GM06990 (cell line): ENCODE measurements around the gene VSX1.

ENCODE experiments used
- DNase-seq: peaks from one replicate; pipeline ENCODE4 v3.0.0-alpha.2; 2011; ENCODE audit not compliant: insufficient read length; ENCODE audit errors: extremely low read depth
- H3K27me3 ChIP-seq: replicated peaks from 2 replicates; pipeline ENCODE4 v1.6.0; 2011; ENCODE audit warnings: low read length; ENCODE audit not compliant: control insufficient read depth, insufficient read depth
- H3K36me3 ChIP-seq: 2 replicates; pipeline ENCODE4 v1.5.1; 2011; ENCODE audit warnings: low read length; ENCODE audit not compliant: control insufficient read depth, insufficient read depth
- H3K4me3 ChIP-seq: replicated peaks from 2 replicates; pipeline ENCODE4 v1.5.1; 2011; ENCODE audit warnings: low read depth, mild to moderate bottlenecking, control low read depth, low read length
- CTCF ChIP-seq: IDR thresholded peaks from 2 replicates; pipeline ENCODE4 v1.5.1; 2011; ENCODE audit warnings: low read length, control low read depth, mild to moderate bottlenecking, inconsistent platforms; ENCODE audit not compliant: insufficient read depth, poor library complexity, severe bottlenecking

Gene VSX1

DNA sequence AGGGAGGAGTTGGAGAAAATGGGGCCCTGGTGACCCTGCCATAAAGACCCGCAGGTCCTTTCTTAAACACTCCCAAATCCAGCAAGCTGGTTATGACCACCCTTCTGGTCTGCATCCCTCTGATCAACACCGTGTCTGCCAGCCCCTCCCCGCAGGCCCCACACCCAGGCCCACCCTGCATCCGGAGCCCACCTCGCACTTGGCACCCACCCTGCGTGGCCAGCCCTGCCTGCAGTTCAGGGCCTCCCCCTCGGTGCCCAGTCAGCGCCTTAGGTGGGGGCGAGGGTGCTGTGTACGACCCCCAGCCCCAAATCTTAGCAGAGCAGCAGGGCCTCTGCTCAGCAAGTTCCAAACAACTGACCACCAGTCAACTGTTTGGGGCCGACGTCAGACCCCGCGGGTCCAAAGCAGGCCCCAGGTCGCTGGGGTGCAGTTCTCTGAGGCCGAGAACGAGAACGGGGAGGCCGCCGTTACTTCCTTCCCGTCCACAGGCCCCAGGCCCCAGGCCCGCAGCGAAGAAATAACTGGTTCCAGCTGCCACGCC is 25.2 kb downstream of the VSX1 start:
- Histone ChIP-seq H3K4me3 (peak overlapping the region; percentile 82), H3K27me3 (no peaks in the 10 kb centered on the region)
- TF ChIP-seq CTCF = no peak

GRCh38 chr20:25055711-25056495 is 26.0 kb downstream of the VSX1 start:
- no peaks in the 10 kb centered on the region for H3K36me3 ChIP-seq
- no peak for DNase-seq
- no peaks in the 10 kb centered on the region for H3K27me3 ChIP-seq
- peak overlapping the region; percentile 82; the same call in 1 of the 2 replicates for H3K4me3 ChIP-seq
- no peak for TF ChIP-seq CTCF

More for the DNA sequence above, 25.2 kb downstream of the VSX1 start:
- H3K36me3 ChIP-seq = no peaks in the 10 kb centered on the region
- DNase-seq = no peak

GRCh38 chr20:25054995-25055629 is 26.8 kb downstream of the VSX1 start:
- no peaks in the 10 kb centered on the region for H3K27me3 ChIP-seq
- no peak for DNase-seq
- H3K4me3 ChIP-seq = no peak overlapping the region
- no peak for TF ChIP-seq CTCF
- no peaks in the 10 kb centered on the region for H3K36me3 ChIP-seq

DNA sequence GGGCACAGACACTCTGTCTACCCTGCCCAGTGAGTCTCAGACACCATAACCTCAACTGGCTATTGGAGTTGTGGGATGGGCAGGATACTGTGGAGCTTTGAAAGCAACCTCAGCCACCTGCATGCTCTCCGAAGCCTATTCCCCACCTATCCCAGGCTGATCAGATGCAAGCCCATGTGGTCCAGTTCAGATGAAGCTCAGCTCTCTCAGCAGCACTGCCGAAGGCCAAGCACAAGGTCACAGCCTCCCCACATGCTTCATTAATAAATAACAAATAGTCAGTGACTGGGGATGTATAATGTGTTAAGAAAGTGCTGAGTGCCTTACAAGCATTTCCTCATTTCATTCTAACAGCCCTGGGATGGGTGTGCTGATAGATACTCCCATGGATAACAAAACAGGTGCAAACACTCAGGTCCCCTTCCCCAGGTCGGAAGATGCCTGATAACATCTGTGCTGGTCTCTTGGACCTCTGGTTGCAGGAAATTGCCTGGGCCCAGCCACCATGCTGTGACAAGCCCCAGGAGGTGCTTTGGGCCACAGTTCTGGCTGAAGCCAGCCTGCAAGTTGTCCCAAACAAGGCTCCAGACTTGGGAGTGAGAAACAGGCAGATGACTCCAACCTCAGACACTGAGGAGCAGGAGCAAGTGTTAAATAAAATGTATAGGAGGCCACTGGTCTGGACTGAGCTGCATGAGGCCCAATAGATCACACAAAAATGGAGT is 27.7 kb downstream of the VSX1 start:
- Histone ChIP-seq H3K4me3 (no peak overlapping the region), H3K36me3 (no peaks in the 10 kb centered on the region), H3K27me3 (no peaks in the 10 kb centered on the region)
- TF ChIP-seq CTCF = no peak
- no peak for DNase-seq

GRCh38 chr20:25053255-25054031 is 28.5 kb downstream of the VSX1 start:
- DNase-seq = no peak
- TF ChIP-seq CTCF = no peak
- peak overlapping the region; percentile 16; the same call in 1 of the 2 replicates for H3K4me3 ChIP-seq

More at GRCh38 chr20:25053255-25054031, 28.5 kb downstream of the VSX1 start:
- Histone ChIP-seq H3K27me3 (no peaks in the 10 kb centered on the region), H3K36me3 (no peaks in the 10 kb centered on the region)
